HepG2 (cell line): ENCODE results near the gene SEC14L6. TPM values are rescaled to one million over a fixed set of nuclear protein-coding genes. Genes with fewer than 3 reads are reported as not detected.

Source experiments
- ARID5B ChIP-seq: IDR thresholded peaks from 2 replicates; pipeline ENCODE4 v1.4.0; 2020; ENCODE audit warnings: mild to moderate bottlenecking, missing genetic modification reagents
- CREM ChIP-seq, 2 experiments: sonication (generic) in 1 of 2; formaldehyde crosslinking in 1 of 2; IDR thresholded peaks; 2 replicates each; pipeline versions ENCODE4 v1.4.0 to v1.6.1; 2016 to 2020; ENCODE audit warnings: antibody characterized with exemption in 1 of 2, mild to moderate bottlenecking in 1 of 2, missing genetic modification reagents in 1 of 2
- ERF ChIP-seq: IDR thresholded peaks from 2 replicates; pipeline ENCODE4 v1.6.1; 2018; ENCODE audit warnings: missing biosample characterization, missing genetic modification reagents
- HMG20B ChIP-seq: conservative IDR thresholded peaks from 2 replicates; pipeline ENCODE4 v1.6.1; 2016; ENCODE audit warnings: missing genetic modification reagents, missing compliant biosample characterization
- MIER3 ChIP-seq: IDR thresholded peaks from 2 replicates; pipeline ENCODE4 v1.6.1; 2016; ENCODE audit warnings: missing compliant biosample characterization, borderline replicate concordance
- MIXL1 ChIP-seq: IDR thresholded peaks from 2 replicates; pipeline ENCODE4 v1.6.1; 2016
- PHF20 ChIP-seq: sonication (generic); formaldehyde crosslinking; IDR thresholded peaks from 2 replicates; pipeline ENCODE4 v1.5.0; 2020; ENCODE audit warnings: mild to moderate bottlenecking, missing genetic modification reagents
- SP5 ChIP-seq: IDR thresholded peaks from 2 replicates; pipeline ENCODE4 v1.6.1; 2016; ENCODE audit warnings: low read depth, borderline replicate concordance
- ZMYM3 ChIP-seq: sonication (generic); formaldehyde crosslinking; IDR thresholded peaks from 2 replicates; pipeline ENCODE4 v1.5.1; 2020; ENCODE audit warnings: mild to moderate bottlenecking, missing genetic modification reagents
- ZNF143 ChIP-seq: sonication (generic); formaldehyde crosslinking; IDR thresholded peaks from 2 replicates; pipeline ENCODE4 v1.4.0; 2020; ENCODE audit warnings: missing genetic modification reagents
- ZNF678 ChIP-seq: sonication (generic); formaldehyde crosslinking; IDR thresholded peaks from 2 replicates; pipeline ENCODE4 v1.4.0; 2020; ENCODE audit warnings: mild to moderate bottlenecking, missing genetic modification reagents
- polyA plus RNA-seq, 8 experiments: library from polyadenylated mRNA; depleted of rRNA in 3 of 8; stranded (reverse) in 7 of 8; unstranded in 1 of 8; fragments of >200 nt; fragmentation: Illumina TruSeq in 4 of 8; extraction: Trizol in 4 of 8; gene quantifications; 2 replicates each; pipeline versions ENCODE4 v1.2.1 to v1.2.3, GENCODE V29; 2011 to 2016; ENCODE audit warnings: low read depth in 4 of 8, missing spikeins in 1 of 8, mixed read lengths in 1 of 8; ENCODE audit not compliant: insufficient read depth in 1 of 8
- total RNA-seq, 5 experiments: library from RNA; depleted of rRNA; stranded (reverse); fragments of >200 nt; fragmentation: Illumina TruSeq; extraction: Trizol; gene quantifications; 2 replicates each; pipeline ENCODE4 v1.2.3, GENCODE V29; 2016; ENCODE audit warnings: low read depth in 1 of 5
- TF ChIP-seq, protein P1 (sequence below): sonication (generic); formaldehyde crosslinking; IDR thresholded peaks from 2 replicates; pipeline ENCODE4 v1.4.0; 2020; ENCODE audit warnings: mild to moderate bottlenecking, missing genetic modification reagents
- TF ChIP-seq, protein P2 (sequence below): sonication (generic); formaldehyde crosslinking; IDR thresholded peaks from 2 replicates; pipeline ENCODE4 v1.8.0; 2022; ENCODE audit warnings: missing genetic modification reagents, mild to moderate bottlenecking, moderate library complexity, borderline replicate concordance
- TF ChIP-seq, protein P3 (sequence below): sonication (generic); formaldehyde crosslinking; IDR thresholded peaks from 2 replicates; pipeline ENCODE4 v1.4.0; 2020; ENCODE audit warnings: low read depth, mild to moderate bottlenecking, missing genetic modification reagents

The SEC14L6 gene
- total and polyA plus RNA-seq, 2 of the 13 experiments (the other 11 are each of a cell fraction or from before 2014, with no cell fraction given): 0.09 to 9.3 TPM

GRCh38 chr22:30497466-30498150 lies 48.9 kb downstream of the SEC14L6 start (continued):
- TF ChIP-seq, protein P1, sequence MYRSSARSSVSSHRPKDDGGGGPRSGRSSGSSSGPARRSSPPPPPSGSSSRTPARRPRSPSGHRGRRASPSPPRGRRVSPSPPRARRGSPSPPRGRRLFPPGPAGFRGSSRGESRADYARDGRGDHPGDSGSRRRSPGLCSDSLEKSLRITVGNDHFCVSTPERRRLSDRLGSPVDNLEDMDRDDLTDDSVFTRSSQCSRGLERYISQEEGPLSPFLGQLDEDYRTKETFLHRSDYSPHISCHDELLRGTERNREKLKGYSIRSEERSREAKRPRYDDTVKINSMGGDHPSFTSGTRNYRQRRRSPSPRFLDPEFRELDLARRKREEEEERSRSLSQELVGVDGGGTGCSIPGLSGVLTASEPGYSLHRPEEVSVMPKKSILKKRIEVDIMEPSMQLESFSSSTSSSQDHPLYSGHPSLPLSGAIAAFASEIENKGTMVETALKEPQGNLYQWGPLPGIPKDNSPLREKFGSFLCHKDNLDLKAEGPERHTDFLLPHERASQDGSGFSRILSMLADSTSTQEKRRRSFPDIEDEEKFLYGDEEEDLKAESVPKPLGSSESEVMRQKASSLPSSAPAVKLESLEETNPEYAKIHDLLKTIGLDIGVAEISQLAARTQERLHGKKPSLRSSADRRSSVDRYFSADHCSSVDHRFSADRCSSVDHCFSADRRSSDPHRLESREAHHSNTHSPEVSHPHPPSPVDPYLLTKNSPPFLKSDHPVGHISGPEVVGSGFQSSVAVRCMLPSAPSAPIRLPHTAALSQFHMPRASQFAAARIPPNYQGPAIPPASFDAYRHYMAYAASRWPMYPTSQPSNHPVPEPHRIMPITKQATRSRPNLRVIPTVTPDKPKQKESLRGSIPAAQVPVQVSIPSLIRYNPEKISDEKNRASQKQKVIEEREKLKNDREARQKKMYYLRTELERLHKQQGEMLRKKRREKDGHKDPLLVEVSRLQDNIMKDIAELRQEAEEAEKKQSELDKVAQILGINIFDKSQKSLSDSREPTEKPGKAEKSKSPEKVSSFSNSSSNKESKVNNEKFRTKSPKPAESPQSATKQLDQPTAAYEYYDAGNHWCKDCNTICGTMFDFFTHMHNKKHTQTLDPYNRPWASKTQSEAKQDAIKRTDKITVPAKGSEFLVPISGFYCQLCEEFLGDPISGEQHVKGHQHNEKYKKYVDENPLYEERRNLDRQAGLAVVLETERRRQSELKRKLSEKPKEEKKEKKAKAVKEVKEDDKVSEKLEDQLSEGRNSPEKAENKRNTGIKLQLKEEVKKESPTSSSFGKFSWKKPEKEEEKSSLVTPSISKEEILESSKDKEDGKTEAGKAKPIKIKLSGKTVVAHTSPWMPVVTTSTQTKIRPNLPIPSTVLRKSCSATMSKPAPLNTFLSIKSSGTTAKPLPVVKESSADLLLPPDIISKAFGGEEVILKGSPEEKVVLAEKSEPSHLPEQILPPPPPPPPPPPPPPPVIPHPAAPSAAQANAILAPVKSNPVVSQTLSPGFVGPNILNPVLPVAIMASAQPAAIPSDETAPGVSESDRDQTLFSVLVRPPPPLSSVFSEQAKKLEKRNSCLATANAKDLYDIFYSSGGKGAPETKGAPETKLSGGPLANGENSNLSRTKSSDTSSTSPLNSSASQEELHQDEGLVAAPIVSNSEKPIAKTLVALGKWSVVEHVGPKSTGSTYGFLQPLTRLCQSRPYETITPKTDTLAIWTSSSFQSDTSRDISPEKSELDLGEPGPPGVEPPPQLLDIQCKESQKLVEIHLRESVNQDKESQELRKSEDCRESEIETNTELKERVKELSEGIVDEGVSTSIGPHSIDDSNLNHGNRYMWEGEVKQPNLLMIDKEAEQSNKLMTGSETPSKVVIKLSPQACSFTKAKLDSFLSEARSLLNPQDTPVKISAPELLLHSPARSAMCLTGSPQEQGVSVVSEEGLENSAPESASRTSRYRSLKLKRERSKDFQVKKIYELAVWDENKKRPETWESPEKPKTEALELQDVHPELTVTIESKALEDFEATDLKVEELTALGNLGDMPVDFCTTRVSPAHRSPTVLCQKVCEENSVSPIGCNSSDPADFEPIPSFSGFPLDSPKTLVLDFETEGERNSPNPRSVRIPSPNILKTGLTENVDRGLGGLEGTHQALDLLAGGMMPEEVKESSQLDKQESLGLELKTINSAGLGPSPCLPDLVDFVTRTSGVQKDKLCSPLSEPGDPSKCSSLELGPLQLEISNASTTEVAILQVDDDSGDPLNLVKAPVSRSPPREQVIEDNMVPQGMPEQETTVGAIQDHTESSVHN (CRISPR knock-in tag): no peak
- peak; percentile 86 for TF ChIP-seq ARID5B (CRISPR knock-in tag)
- TF ChIP-seq MIXL1 (CRISPR knock-in tag): peak; percentile 76
- no peak for TF ChIP-seq ZNF678 (CRISPR knock-in tag)
- TF ChIP-seq CREM (IDR thresholded peaks at IDR 0.05): peak; percentile 55
- no peak for TF ChIP-seq CREM (CRISPR knock-in tag; IDR thresholded peaks at IDR 0.05)
- TF ChIP-seq PHF20 (CRISPR knock-in tag): no peak
- peak; percentile 87 for TF ChIP-seq HMG20B (CRISPR knock-in tag)
- no peak for TF ChIP-seq ZNF143
- TF ChIP-seq, protein P2, sequence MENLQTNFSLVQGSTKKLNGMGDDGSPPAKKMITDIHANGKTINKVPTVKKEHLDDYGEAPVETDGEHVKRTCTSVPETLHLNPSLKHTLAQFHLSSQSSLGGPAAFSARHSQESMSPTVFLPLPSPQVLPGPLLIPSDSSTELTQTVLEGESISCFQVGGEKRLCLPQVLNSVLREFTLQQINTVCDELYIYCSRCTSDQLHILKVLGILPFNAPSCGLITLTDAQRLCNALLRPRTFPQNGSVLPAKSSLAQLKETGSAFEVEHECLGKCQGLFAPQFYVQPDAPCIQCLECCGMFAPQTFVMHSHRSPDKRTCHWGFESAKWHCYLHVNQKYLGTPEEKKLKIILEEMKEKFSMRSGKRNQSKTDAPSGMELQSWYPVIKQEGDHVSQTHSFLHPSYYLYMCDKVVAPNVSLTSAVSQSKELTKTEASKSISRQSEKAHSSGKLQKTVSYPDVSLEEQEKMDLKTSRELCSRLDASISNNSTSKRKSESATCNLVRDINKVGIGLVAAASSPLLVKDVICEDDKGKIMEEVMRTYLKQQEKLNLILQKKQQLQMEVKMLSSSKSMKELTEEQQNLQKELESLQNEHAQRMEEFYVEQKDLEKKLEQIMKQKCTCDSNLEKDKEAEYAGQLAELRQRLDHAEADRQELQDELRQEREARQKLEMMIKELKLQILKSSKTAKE (CRISPR knock-in tag): peak; percentile 52; the same call in 1 of the 2 replicates
- TF ChIP-seq ZMYM3 (CRISPR knock-in tag): peak; percentile 93
- no peak for TF ChIP-seq ERF (CRISPR knock-in tag)
- TF ChIP-seq, protein P3, sequence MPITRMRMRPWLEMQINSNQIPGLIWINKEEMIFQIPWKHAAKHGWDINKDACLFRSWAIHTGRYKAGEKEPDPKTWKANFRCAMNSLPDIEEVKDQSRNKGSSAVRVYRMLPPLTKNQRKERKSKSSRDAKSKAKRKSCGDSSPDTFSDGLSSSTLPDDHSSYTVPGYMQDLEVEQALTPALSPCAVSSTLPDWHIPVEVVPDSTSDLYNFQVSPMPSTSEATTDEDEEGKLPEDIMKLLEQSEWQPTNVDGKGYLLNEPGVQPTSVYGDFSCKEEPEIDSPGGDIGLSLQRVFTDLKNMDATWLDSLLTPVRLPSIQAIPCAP (CRISPR knock-in tag): no peak
- TF ChIP-seq SP5 (CRISPR knock-in tag): no peak
- peak; percentile 22; the same call in 1 of the 2 replicates for TF ChIP-seq MIER3
